H1 (cell line): Measurements from ENCODE around the gene PPAN. TPM values are rescaled to one million over a fixed set of nuclear protein-coding genes. Genes with fewer than 3 reads are reported as not detected.

Source experiments
- CTCF ChIA-PET: fragments of 300-600 bp; sonication (Branson Sonifier 250); formaldehyde crosslinking; loops from one replicate; lab custom pipeline; 2021; ENCODE audit not compliant: partially characterized antibody; lab: Charles Lee
- POLR2A ChIA-PET: fragments of 300-600 bp; sonication (Branson Sonifier 250); formaldehyde crosslinking; loops from one replicate; lab custom pipeline; 2021; ENCODE audit warnings: inconsistent platforms; ENCODE audit not compliant: partially characterized antibody; lab: Charles Lee
- DNase-seq, 2 experiments: peaks; one replicate each; pipeline versions ENCODE4 v3.0.0 to v3.0.0-alpha.2; 2010 to 2022; ENCODE audit warnings: low spot score in 2 of 2, low read depth in 1 of 2, mixed read lengths in 1 of 2
- FAIRE-seq: peaks from 2 replicates; lab custom pipeline; 2011; peaks lifted over from hg19 to GRCh38; lab: Jason Lieb, UNC
- H2AFZ ChIP-seq: 2 replicates; pipeline ENCODE4 v1.8.1; 2012; ENCODE audit warnings: low read length, inconsistent platforms
- H2AK5ac ChIP-seq: 2 replicates; pipeline ENCODE4 v1.6.1; 2013; ENCODE audit warnings: low read depth, low read length
- H2BK120ac ChIP-seq: replicated peaks from 2 replicates; pipeline ENCODE3; 2013; ENCODE audit warnings: low read depth, low read length, inconsistent platforms
- H2BK12ac ChIP-seq: 2 replicates; pipeline ENCODE4 v1.6.1; 2013; ENCODE audit warnings: low read depth, low read length
- H2BK15ac ChIP-seq: 2 replicates; pipeline ENCODE4 v1.6.1; 2013; ENCODE audit warnings: low read length
- H2BK20ac ChIP-seq: 2 replicates; pipeline ENCODE4 v1.6.1; 2013; ENCODE audit warnings: low read length
- H2BK5ac ChIP-seq: 2 replicates; pipeline ENCODE4 v1.6.1; 2013; ENCODE audit warnings: low read depth, low read length
- H3K14ac ChIP-seq: 2 replicates; pipeline ENCODE4 v1.6.1; 2013; ENCODE audit warnings: inconsistent platforms; ENCODE audit not compliant: insufficient read length
- H3K18ac ChIP-seq: 2 replicates; pipeline ENCODE4 v1.6.1; 2013; ENCODE audit warnings: low read length; ENCODE audit errors: extremely low read depth
- H3K23ac ChIP-seq: 2 replicates; pipeline ENCODE4 v1.6.1; 2013; ENCODE audit warnings: inconsistent platforms; ENCODE audit not compliant: insufficient read length
- H3K23me2 ChIP-seq: 2 replicates; pipeline ENCODE4 v1.6.1; 2013; ENCODE audit warnings: low read depth, low read length
- H3K27ac ChIP-seq: 2 replicates; pipeline ENCODE4 v1.6.1; 2011; ENCODE audit warnings: low read depth, low read length, inconsistent platforms
- H3K27me3 ChIP-seq, 4 experiments: replicated peaks in 1 of 4; 1 replicate in 1 of 4; 2 replicates in 3 of 4; pipeline versions ENCODE4 v1.6.1 to v1.8.1; 2011 to 2013; ENCODE audit warnings: low read length in 3 of 4, mild to moderate bottlenecking in 3 of 4, inconsistent platforms in 2 of 4, mixed read lengths in 2 of 4, moderate library complexity in 1 of 4; ENCODE audit not compliant: control insufficient read depth in 3 of 4, insufficient read depth in 3 of 4; ENCODE audit errors: extremely low read depth in 1 of 4
- H3K36me3 ChIP-seq, 4 experiments: 2 replicates each; pipeline versions ENCODE4 v1.6.1 to v1.8.1; 2011 to 2013; ENCODE audit warnings: mild to moderate bottlenecking in 4 of 4, low read length in 3 of 4, moderate library complexity in 2 of 4, control low read depth in 1 of 4, inconsistent platforms in 1 of 4; ENCODE audit not compliant: insufficient read depth in 4 of 4, control insufficient read depth in 2 of 4
- H3K4ac ChIP-seq: replicated peaks from 2 replicates; pipeline ENCODE3; 2013; ENCODE audit warnings: low read length, low read depth, mixed read lengths, inconsistent platforms; ENCODE audit not compliant: insufficient read length
- H3K4me1 ChIP-seq, 4 experiments: replicated peaks in 1 of 4; 1 replicate in 1 of 4; 2 replicates in 3 of 4; pipeline versions ENCODE4 v1.6.1 to v1.8.1; 2011 to 2013; ENCODE audit warnings: low read length in 3 of 4, inconsistent platforms in 2 of 4, mixed read lengths in 1 of 4; ENCODE audit not compliant: insufficient read depth in 4 of 4, control insufficient read depth in 3 of 4
- H3K4me2 ChIP-seq, 2 experiments: 2 replicates each; pipeline versions ENCODE4 v1.6.1 to v1.8.1; 2011 to 2013; ENCODE audit warnings: low read depth in 2 of 2, low read length in 2 of 2, control low read depth in 1 of 2, inconsistent platforms in 1 of 2, mild to moderate bottlenecking in 1 of 2; ENCODE audit not compliant: insufficient read depth in 1 of 2
- H3K4me3 ChIP-seq, 4 experiments: fragments of 200-600, 300-600 bp in 1 of 4; sonication (generic), shearing (Covaris generic), sonication (Bioruptor Twin) in 1 of 4; 2 replicates each; pipeline versions ENCODE4 v1.5.1 to v1.8.1; 2011 to 2016; ENCODE audit warnings: low read length in 4 of 4, low read depth in 3 of 4, control low read depth in 2 of 4, inconsistent platforms in 2 of 4, mild to moderate bottlenecking in 2 of 4, mixed read lengths in 1 of 4, moderate library complexity in 1 of 4; ENCODE audit not compliant: insufficient read depth in 2 of 4; ENCODE audit errors: extremely low read depth in 1 of 4
- H3K56ac ChIP-seq: replicated peaks from 2 replicates; pipeline ENCODE3; 2013; ENCODE audit warnings: low read depth, mild to moderate bottlenecking, mixed read lengths, low read length, inconsistent platforms; ENCODE audit not compliant: insufficient read length
- H3K79me1 ChIP-seq: 2 replicates; pipeline ENCODE4 v1.6.1; 2013; ENCODE audit warnings: low read depth, low read length, control low read depth
- H3K79me2 ChIP-seq, 2 experiments: 2 replicates each; pipeline versions ENCODE4 v1.6.1 to v1.8.1; 2012 to 2013; ENCODE audit warnings: low read length in 2 of 2, mild to moderate bottlenecking in 2 of 2, inconsistent platforms in 1 of 2; ENCODE audit not compliant: insufficient read depth in 2 of 2, control insufficient read depth in 1 of 2
- H3K9ac ChIP-seq, 4 experiments: replicated peaks in 1 of 4; 1 replicate in 1 of 4; 2 replicates in 3 of 4; pipeline versions ENCODE4 v1.6.1 to v1.8.1; 2011 to 2013; ENCODE audit warnings: low read depth in 3 of 4, low read length in 3 of 4, control low read depth in 2 of 4, mild to moderate bottlenecking in 2 of 4, moderate library complexity in 2 of 4, inconsistent platforms in 1 of 4; ENCODE audit errors: extremely low read depth in 1 of 4
- H3K9me3 ChIP-seq, 2 experiments: 2 replicates each; pipeline versions ENCODE4 v1.6.1 to v1.8.1; 2012 to 2013; ENCODE audit warnings: mild to moderate bottlenecking in 2 of 2, moderate library complexity in 2 of 2, control low read depth in 1 of 2, inconsistent platforms in 1 of 2, low read depth in 1 of 2, low read length in 1 of 2, mixed read lengths in 1 of 2; ENCODE audit not compliant: insufficient read depth in 2 of 2
- H4K20me1 ChIP-seq, 2 experiments: replicated peaks in 1 of 2; 2 replicates each; pipeline versions ENCODE3 to v1.8.1; 2011 to 2013; ENCODE audit warnings: inconsistent platforms in 2 of 2, low read length in 2 of 2, mild to moderate bottlenecking in 1 of 2; ENCODE audit not compliant: insufficient read depth in 2 of 2, control insufficient read depth in 1 of 2
- H4K5ac ChIP-seq: 2 replicates; pipeline ENCODE4 v1.6.1; 2013; ENCODE audit warnings: low read length, low read depth, mixed read lengths, inconsistent platforms; ENCODE audit not compliant: insufficient read length
- H4K8ac ChIP-seq: 2 replicates; pipeline ENCODE4 v1.8.0; 2013; ENCODE audit warnings: mild to moderate bottlenecking, moderate library complexity, low read length, inconsistent platforms; ENCODE audit not compliant: insufficient read depth; ENCODE audit errors: extremely low read depth
- H4K91ac ChIP-seq: replicated peaks from 2 replicates; pipeline ENCODE3; 2013; ENCODE audit warnings: low read length, mixed read lengths, inconsistent platforms; ENCODE audit not compliant: insufficient read length
- TEAD4 ChIP-seq: IDR thresholded peaks from 2 replicates; pipeline ENCODE4 v1.6.1; 2012; ENCODE audit warnings: low read depth, low read length, inconsistent platforms, mixed read lengths
- ZNF274 ChIP-seq: IDR thresholded peaks from 2 replicates; pipeline ENCODE4 v1.7.0; 2012; ENCODE audit warnings: low read length, borderline replicate concordance; ENCODE audit errors: extremely low read depth
- WGBS, 2 experiments: shearing (Covaris generic) in 1 of 2; methylation state at CpG; one replicate each; pipeline versions ENCODE4 v1.1.6 to v1.1.7; 2013 to 2015; ENCODE audit warnings: low lambda C conversion rate in 2 of 2, mixed read lengths in 2 of 2, inconsistent platforms in 1 of 2, low coverage in 1 of 2, missing lambda C conversion rate in 1 of 2; ENCODE audit not compliant: insufficient replicate concordance in 2 of 2, insufficient coverage in 1 of 2, insufficient read length in 1 of 2; ENCODE audit errors: extremely low coverage in 1 of 2, missing lambda C conversion rate in 1 of 2; 5-methylcytosine and 5-hydroxymethylcytosine counted together
- polyA plus RNA-seq, 7 experiments: library from polyadenylated mRNA; depleted of rRNA in 3 of 7; stranded (reverse) in 5 of 7; unstranded in 2 of 7; fragments of >200 nt in 5 of 7; fragments of 200-250 nt in 2 of 7; gene quantifications; 1 replicate in 5 of 7; 2 replicates in 1 of 7; 4 replicates in 1 of 7; pipeline versions ENCODE4 v1.2.1 to v1.2.3, GENCODE V29; 2011 to 2013; ENCODE audit warnings: missing spikeins in 2 of 7, mixed read lengths in 2 of 7
- total RNA-seq: library from RNA; stranded (reverse); fragmentation: NEBNext Ultra II Directional; extraction: Animal tissue kit (Norgen Biotek cat#: 25700); gene quantifications from 2 replicates; pipeline ENCODE4 v1.2.1, GENCODE V29; 2021
- TF ChIP-seq, protein P1 (sequence below): IDR thresholded peaks from 2 replicates; pipeline ENCODE4 v1.6.1; 2012; ENCODE audit warnings: inconsistent platforms

The PPAN gene
- total and polyA plus RNA-seq, 2 of the 8 experiments (the other 6 are each of a cell fraction or from before 2014, with no cell fraction given): 48.8 to 74.4 TPM

DNA sequence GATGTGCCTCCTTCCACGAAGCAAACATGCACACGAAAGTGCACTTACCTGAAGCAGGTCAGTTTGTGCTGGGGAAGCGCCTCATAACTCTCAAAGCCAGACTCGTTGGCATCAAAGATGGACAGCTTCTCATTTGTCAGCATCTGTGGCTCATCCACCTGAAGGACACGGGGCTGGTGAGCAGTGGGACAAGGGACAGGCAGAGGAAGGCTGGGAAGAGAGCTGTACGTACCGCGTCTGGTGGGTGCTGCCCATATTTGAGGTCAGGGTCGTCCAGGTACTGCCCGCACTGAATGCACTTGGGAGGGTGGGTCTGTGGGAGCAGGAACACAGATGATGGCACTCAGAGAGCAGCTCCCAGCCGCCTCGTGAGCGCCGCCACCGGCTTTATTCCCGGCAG is 53.4 kb downstream of the PPAN start:
- FAIRE-seq (no peak), DNase-seq (no peak)
- Histone ChIP-seq H2BK20ac (no peak overlapping the region), H2BK15ac (no peak overlapping the region), H3K56ac (no peak overlapping the region), H3K4me2 (no peak overlapping the region), H3K4ac (no peak overlapping the region), H3K4me1 (no peaks in the 10 kb centered on the region), H3K23ac (no peak overlapping the region), H3K79me1 (no peaks in the 10 kb centered on the region; the same call in 1 of the 2 replicates), H2BK12ac (no peak overlapping the region), H3K27me3 (no peaks in the 10 kb centered on the region), H3K4me3 (no peak overlapping the region), H4K91ac (no peak overlapping the region), H4K8ac (no peak overlapping the region), H2AFZ (no peak overlapping the region), H4K20me1 (peaks cover 5 to 12% of the 10 kb centered on the region in 2 experiments), H3K36me3 (peaks cover 63 to 95% (median 84%) of the 10 kb centered on the region in 4 experiments), H2BK120ac (no peak overlapping the region), H3K9ac (no peak overlapping the region), H3K27ac (no peak overlapping the region), H3K14ac (no peak overlapping the region), H2AK5ac (no peak overlapping the region), H3K9me3 (no peaks in the 10 kb centered on the region), H3K23me2 (no peaks in the 10 kb centered on the region), H3K79me2 (no peaks in the 10 kb centered on the region), H3K18ac (no peak overlapping the region), H2BK5ac (no peak overlapping the region), H4K5ac (no peak overlapping the region)
- TF ChIP-seq, protein P1, sequence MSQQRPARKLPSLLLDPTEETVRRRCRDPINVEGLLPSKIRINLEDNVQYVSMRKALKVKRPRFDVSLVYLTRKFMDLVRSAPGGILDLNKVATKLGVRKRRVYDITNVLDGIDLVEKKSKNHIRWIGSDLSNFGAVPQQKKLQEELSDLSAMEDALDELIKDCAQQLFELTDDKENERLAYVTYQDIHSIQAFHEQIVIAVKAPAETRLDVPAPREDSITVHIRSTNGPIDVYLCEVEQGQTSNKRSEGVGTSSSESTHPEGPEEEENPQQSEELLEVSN: no peak
- TF ChIP-seq TEAD4 (no peak), ZNF274 (no peak)
- 93% methylated on average over 12 of the region's 16 CpGs; no CpG with 5 or more reads in 1 of the 2 experiments for WGBS, 2 experiments
- ChIA-PET POLR2A (interaction anchor here (0.6 kb wide), 1 partner anchor 26 kb away, joined by 4 read pairs; no protein-coding TSS in a partner anchor), CTCF (interaction anchor here (0.6 kb wide), 1 partner anchor 90 kb away, joined by 3 read pairs; no protein-coding TSS in a partner anchor)
